ENCODE data around the gene INO80E. TPM values are rescaled to one million over a fixed set of nuclear protein-coding genes. Genes with fewer than 3 reads are reported as not detected.

The INO80E gene
- total RNA-seq, 2 experiments from 2014 or later, result 75.9 to 79.1 TPM

DNA sequence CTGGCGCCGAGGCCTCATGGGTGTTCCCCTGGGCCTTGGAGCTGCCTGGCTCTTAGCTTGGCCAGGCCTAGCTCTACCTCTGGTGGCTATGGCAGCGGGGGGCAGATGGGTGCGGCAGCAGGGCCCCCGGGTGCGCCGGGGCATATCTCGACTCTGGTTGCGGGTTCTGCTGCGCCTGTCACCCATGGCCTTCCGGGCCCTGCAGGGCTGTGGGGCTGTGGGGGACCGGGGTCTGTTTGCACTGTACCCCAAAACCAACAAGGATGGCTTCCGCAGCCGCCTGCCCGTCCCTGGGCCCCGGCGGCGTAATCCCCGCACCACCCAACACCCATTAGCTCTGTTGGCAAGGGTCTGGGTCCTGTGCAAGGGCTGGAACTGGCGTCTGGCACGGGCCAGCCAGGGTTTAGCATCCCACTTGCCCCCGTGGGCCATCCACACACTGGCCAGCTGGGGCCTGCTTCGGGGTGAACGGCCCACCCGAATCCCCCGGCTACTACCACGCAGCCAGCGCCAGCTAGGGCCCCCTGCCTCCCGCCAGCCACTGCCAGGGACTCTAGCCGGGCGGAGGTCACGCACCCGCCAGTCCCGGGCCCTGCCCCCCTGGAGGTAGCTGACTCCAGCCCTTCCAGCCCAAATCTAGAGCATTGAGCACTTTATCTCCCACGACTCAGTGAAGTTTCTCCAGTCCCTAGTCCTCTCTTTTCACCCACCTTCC lies 8.5 kb upstream of the INO80E start:
- Mint-ChIP-seq H3K4me1 (ENCODE audit: low read depth) (no peaks in the 10 kb centered on the region), H3K27ac (no peak overlapping the region), H3K36me3 (ENCODE audit: low read depth) (peaks cover 31% of the 10 kb centered on the region), H3K4me3 (no peak overlapping the region), H3K9me3 (no peaks in the 10 kb centered on the region), H3K27me3 (no peaks in the 10 kb centered on the region)
- TF ChIP-seq, protein P1, sequence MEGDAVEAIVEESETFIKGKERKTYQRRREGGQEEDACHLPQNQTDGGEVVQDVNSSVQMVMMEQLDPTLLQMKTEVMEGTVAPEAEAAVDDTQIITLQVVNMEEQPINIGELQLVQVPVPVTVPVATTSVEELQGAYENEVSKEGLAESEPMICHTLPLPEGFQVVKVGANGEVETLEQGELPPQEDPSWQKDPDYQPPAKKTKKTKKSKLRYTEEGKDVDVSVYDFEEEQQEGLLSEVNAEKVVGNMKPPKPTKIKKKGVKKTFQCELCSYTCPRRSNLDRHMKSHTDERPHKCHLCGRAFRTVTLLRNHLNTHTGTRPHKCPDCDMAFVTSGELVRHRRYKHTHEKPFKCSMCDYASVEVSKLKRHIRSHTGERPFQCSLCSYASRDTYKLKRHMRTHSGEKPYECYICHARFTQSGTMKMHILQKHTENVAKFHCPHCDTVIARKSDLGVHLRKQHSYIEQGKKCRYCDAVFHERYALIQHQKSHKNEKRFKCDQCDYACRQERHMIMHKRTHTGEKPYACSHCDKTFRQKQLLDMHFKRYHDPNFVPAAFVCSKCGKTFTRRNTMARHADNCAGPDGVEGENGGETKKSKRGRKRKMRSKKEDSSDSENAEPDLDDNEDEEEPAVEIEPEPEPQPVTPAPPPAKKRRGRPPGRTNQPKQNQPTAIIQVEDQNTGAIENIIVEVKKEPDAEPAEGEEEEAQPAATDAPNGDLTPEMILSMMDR (IDR thresholded peaks at IDR 0.05), result no peak
- DNase-seq (no peak), ATAC-seq (no peak)
- ChIA-PET CTCF (interaction anchor here (1.3 to 1.9 kb wide), 2 partner anchors 15 to 68 kb away, joined by 3 to 5 read pairs; partner anchors contain the start of gene TAOK2), POLR2A (interaction anchor here (1.5 to 3.0 kb wide), 2 partner anchors 8 to 14 kb away, joined by 4 to 17 read pairs; partner anchors contain the start of genes HIRIP3, INO80E and TAOK2)
- intact Hi-C loops (cut with micrococcal nuclease), result no loop called here

- Mint-ChIP-seq H3K9me3 (no peaks in the 10 kb centered on the region), H3K4me1 (ENCODE audit: low read depth) (no peaks in the 10 kb centered on the region), H3K4me3 (no peak overlapping the region), H3K27me3 (no peaks in the 10 kb centered on the region), H3K27ac (no peak overlapping the region), H3K36me3 (ENCODE audit: low read depth) (peaks cover 27% of the 10 kb centered on the region)
- DNase-seq (no peak), ATAC-seq (no peak)
- POLR2A ChIA-PET, result interaction anchor here (0.8 to 1.5 kb wide), 3 partner anchors 15 to 62 kb away, joined by 3 to 4 read pairs (median 3); partner anchors contain the start of gene TAOK2
- CTCF ChIA-PET, result interaction anchor here (1.3 to 1.9 kb wide), 2 partner anchors 16 to 67 kb away, joined by 3 to 5 read pairs; partner anchors contain the start of gene TAOK2
- intact Hi-C loops (cut with micrococcal nuclease), result no loop called here
- TF ChIP-seq, protein P1 (IDR thresholded peaks at IDR 0.05), result no peak
These were observed 7.5 kb upstream of the INO80E start for GRCh38 chr16:29988346-29989075.

DNA sequence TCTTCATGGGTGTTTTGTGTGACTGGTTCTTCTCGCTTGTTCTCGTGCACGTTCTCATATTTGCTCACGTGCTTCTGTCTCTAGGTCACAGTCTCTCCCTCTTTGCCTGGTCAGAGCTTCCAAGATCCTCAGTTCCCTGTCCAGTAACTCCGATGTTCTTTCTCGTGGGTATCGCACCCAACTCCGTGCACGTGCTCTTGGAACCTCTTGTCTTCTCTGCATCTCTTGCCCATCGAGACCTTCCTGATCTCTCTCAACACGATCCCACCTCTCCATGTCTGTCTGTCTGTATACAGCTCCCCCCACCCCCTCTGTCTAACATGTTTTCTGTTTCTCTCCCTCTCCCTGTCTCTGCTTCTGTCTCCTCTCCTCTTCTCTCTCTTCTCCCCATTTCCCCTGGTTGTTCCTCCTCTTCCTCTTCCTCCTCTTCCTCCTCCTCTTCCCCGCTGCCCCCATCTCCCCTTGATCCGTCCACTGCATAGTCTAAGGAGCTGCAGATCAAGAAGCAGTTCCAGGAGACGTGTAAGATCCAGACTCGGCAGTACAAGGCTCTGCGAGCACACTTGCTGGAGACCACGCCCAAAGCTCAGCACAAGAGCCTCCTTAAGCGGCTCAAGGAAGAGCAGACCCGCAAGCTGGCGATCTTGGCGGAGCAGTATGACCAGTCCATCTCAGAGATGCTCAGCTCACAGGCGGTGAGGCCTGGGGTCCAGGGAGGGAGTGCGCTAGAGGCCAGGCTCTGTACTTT lies 6.8 kb upstream of the INO80E start:
- Mint-ChIP-seq H3K9me3 (no peaks in the 10 kb centered on the region), H3K27me3 (no peaks in the 10 kb centered on the region), H3K36me3 (ENCODE audit: low read depth) (peaks cover 24% of the 10 kb centered on the region), H3K27ac (no peak overlapping the region), H3K4me1 (ENCODE audit: low read depth) (peaks cover 5% of the 10 kb centered on the region), H3K4me3 (no peak overlapping the region)
- ATAC-seq (no peak), DNase-seq (no peak)
- intact Hi-C loops (cut with micrococcal nuclease), result no loop called here
- ChIA-PET CTCF (interaction anchor here (1.9 kb wide), 1 partner anchor 66 kb away, joined by 5 read pairs; no protein-coding TSS in a partner anchor), POLR2A (interaction anchor here (0.8 to 1.2 kb wide), 2 partner anchors 17 to 63 kb away, joined by 3 read pairs; no protein-coding TSS in a partner anchor)
- TF ChIP-seq, protein P1 (IDR thresholded peaks at IDR 0.05), result no peak

GRCh38 chr16:29990034-29990433 lies 6.0 kb upstream of the INO80E start:
- H3K9me3 Mint-ChIP-seq, result no peaks in the 10 kb centered on the region
- intact Hi-C loops (cut with micrococcal nuclease), result no loop called here
- ChIA-PET POLR2A (no interaction called here), CTCF (no interaction called here)
- TF ChIP-seq, protein P1 (IDR thresholded peaks at IDR 0.05), result no peak
- no peak overlapping the region for H3K27ac Mint-ChIP-seq
- H3K27me3 Mint-ChIP-seq, result no peaks in the 10 kb centered on the region
- ATAC-seq (no peak), DNase-seq (no peak)
- H3K4me1 Mint-ChIP-seq (ENCODE audit: low read depth), result peaks cover 13% of the 10 kb centered on the region
- no peak overlapping the region for H3K4me3 Mint-ChIP-seq
- peaks cover 27% of the 10 kb centered on the region for H3K36me3 Mint-ChIP-seq (ENCODE audit: low read depth)
